Right hindlimb (tissue), 1 donor: ENCODE results near the gene HSPA14.
"Not testable (repeated sequence)": the region's sequence is repeated elsewhere in the genome, so short reads cannot be mapped to it uniquely, and the experiment has no call there.

Experiments used
- DNase-seq: peaks from one replicate; pipeline ENCODE4 v3.0.0-alpha.2; 2018

HSPA14 gene, protein sequence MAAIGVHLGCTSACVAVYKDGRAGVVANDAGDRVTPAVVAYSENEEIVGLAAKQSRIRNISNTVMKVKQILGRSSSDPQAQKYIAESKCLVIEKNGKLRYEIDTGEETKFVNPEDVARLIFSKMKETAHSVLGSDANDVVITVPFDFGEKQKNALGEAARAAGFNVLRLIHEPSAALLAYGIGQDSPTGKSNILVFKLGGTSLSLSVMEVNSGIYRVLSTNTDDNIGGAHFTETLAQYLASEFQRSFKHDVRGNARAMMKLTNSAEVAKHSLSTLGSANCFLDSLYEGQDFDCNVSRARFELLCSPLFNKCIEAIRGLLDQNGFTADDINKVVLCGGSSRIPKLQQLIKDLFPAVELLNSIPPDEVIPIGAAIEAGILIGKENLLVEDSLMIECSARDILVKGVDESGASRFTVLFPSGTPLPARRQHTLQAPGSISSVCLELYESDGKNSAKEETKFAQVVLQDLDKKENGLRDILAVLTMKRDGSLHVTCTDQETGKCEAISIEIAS

DNA sequence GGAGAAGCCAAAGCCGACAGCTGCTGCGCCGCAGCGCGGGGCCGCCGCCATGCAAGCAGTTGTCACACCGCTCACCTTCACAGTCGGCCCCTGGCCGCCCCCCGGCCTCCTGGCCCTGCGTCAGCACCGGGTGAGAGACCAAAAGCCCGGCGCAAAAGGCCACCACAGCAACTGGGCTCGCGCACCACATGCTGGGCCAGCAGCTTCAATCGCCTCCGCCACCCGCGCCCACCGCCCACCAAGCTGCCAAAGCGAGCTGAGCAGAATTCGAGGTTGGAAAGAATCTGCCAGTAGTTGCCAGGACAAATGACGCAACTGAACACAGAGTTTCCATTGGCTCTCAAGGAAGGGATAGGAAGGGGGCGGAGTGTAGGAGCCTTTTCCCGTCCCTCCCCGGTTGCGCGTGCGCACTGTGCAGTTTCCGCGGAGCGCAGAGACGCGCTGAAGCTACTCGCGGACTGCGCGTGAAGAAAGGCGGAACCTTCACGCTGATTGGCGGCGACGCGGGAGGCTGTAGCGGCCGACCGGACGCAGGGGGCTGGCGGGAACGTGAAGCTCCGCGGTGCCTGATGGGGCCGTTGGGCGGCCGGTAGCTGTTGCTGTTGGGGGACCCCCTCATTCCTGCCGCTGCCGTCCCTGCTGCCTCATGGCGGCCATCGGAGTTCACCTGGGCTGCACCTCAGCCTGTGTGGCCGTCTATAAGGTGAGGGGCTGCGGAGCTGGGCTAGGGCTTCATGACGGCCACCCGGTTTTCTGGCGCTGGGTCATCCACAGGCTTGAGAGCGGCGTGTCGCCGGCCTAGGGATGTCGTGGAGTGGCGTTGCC is at the start of gene HSPA14, which contains the start of the genes CDNF and MSANTD7:
Gene HSPA14, plus strand, starts transcription at position 550 of the 825 bp plus-strand sequence. Its CDS starts 97 bp downstream, at position 647.
Gene CDNF, minus strand, starts transcription at position 281 of the 825 bp plus-strand sequence. Its CDS starts 91 bp downstream, at position 190.
Gene MSANTD7, plus strand, starts transcription at position 550 of the 825 bp plus-strand sequence. CDS start 3,979 bp downstream, outside the sequence.
- DNase-seq = peak; percentile 100

DNA sequence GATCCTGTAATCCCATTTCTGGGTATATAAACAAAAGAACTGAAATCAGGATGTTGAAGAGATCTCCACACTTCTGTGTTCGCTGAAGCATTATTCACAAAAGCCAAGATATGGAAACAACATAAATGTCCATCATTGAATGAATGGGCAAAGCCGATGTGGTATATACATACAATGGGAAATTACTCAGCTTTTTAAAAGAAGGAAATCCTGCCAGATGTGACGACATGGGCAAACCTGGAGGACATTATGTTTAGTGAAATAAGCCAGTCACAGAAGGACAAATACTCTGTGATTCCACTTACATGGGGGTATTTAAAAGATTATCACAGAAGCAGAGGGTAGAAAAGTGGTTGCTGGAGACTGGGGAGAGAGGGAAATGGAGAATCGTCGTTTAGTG is 39.5 kb upstream of the HSPA14 start:
- DNase-seq = no peak

DNA sequence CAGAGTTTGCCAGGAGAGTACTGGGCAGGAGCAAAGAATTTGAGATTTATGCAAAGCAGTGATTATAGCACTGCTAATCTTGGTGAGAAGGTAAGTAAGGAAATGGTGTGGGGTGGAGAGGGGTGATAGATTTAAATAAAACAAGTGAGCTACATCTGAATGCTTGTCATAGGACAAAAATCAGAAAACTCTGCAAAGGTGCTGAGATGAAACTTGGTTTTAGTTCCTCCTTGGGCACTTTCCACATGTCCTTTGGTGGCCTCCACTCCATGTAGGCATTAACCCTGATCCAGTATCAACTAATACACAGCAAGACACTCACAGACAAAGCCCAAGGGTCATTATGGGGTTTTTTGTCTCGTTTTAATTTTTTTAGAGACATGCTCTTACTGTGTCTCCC is 37.7 kb upstream of the HSPA14 start:
- no peak for DNase-seq

DNA sequence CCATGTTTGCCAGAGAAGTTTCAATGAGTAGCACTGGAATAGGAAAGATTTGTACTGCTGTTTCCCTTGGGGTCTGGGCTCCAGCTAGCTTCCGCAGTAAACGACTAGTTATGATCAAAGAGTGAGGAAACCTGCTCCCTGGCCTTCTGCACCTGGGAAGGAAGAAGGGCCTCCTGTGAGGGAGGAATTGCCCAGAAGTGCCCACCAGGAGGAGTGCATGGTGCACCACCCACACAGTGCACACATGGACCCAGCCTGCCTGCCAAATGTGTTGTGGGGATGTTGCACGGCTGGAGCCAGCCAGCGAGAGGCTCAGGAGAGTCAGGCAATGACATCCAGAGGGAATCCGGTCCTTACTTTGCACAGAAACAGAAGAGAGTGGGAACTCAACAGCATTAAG is 36.4 kb upstream of the HSPA14 start:
- DNase-seq = peak; percentile 26

DNA sequence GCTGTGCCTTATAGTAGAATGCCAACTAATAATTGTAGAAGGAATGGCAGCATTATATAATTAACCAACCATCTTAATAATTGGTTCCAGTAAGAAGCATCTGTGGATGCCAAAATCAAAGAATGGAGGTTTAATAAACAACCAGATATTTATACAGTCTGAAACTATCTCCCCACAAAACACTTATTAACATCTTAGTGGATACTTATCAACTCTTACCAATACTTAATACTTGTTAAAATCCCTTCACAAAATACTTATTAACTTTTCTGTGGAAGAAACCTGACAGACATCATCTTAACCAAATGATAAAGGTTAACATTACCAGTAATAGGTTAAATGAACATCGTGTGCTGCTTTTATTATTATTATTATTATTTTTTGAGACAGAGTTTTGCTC is 34.3 kb upstream of the HSPA14 start:
- DNase-seq = no peak

DNA sequence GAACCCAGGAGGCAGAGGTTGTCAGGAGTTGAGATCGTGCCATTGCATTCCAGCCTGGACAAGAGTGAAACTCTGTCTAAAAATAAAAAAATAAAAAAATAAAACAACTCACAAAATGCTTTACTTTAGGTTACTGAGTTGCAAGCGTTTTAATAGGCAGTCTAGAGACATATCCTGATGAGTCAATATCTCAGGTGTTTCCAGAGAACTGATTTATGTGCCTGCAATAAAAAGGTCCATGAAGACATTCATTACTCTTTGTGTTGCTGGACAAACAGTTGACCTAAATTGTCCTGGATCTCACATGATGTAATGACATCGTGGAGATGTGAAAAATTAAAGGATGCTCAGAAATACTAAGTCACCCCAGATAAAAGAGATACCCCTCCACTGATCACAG is 31.8 kb upstream of the HSPA14 start:
- no peak for DNase-seq

DNA sequence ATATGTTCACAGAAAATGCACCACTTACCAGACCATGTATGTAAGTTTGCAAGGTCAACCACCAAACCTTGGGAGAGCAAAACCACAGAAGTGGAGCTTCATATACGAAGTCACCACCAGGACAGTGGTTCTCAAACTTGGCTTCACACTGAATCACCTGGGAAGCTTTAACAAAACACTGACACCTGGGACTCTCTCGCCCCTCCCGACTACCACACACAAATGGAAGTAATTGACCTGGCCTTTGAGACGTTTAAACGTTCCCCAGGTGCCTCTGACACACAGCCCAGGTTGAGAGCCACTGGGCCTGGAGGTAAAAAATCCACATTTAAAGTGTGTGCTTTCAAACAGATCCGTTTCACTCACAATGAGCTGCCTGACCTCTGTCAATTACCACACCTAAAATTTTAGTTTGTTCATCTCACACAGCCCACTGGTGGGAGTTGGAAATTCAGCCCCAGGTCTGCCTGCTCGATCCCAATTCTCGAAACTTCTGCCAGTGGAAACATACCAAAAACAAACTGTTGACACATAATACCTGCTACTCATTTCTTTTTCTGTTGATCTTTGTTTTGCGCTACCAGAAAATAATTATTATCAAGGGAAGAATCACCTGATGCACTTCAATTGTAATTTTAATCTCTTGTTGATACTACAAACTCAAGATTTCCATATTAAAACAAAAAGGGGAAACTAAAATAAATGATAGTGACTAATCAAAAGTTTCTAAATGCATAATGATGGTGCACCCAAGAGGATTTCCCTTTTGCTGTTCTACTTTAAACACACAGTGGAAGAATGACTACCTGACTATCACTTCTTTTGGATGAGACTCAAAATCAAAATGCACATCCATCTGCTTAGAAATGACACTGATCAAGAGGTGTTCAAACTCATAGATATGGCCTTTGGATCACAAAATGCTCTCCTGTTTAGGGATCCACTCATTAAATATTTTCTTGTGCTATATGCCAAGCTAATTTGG is 26.8 kb upstream of the HSPA14 start:
- no peak for DNase-seq

DNA sequence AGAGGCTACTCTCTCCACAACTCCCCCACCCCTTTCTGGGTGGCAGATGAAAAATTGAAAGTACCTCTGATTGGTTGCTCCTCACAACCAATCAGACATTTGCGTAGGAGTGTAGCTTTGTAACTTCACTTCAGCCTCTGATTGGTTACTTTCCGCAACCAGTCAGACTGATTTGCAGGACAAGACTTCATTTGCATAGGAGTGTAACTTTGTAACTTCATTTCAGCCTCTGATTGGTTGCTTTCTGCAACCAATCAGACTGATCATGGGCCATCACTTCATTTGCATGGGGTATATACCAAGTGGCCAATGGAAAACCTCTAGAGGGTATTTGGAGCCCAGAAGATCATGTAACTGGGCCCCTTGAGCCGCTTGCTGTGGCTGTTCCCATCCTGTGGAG is 25.8 kb upstream of the HSPA14 start:
- no peak for DNase-seq

DNA sequence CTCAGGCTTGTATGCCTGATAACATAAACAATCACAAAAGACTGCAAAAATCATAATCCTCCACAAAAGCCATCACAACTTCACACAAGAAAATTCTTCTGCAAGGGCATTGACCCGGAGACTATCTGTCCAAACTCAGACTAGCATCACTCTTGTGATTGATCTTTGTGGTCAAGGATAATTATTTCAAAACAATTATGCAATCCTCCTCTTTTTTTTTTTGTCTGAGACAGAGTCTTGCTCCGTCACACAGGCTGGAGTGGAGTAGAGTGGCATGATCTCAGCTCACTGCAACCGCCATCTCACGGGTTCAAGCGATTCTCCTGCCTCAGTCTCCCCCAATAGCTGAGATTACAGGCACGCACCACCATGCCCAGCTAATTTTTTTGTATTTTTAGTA is 22.4 kb upstream of the HSPA14 start:
- DNase-seq = no peak

DNA sequence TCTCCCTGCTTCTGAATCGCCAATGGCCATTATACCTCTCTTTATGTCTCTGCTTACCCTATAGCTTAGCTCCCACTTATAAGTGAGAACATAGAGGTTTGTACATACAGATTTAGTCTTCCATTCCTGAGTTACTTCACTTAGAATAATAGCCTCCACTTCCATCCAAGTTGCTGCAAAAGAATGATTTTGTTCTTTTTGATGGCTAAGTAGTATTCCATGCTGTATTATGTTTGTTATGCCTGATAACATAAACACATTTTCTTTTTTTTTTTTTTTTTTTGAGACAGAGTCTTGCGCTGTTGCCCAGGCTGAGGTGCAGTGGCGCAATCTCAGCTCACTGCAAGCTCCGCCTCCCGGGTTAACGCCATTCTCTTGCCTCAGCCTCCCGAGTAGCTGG is 21.4 kb upstream of the HSPA14 start:
- not testable (repeated sequence) for DNase-seq

DNA sequence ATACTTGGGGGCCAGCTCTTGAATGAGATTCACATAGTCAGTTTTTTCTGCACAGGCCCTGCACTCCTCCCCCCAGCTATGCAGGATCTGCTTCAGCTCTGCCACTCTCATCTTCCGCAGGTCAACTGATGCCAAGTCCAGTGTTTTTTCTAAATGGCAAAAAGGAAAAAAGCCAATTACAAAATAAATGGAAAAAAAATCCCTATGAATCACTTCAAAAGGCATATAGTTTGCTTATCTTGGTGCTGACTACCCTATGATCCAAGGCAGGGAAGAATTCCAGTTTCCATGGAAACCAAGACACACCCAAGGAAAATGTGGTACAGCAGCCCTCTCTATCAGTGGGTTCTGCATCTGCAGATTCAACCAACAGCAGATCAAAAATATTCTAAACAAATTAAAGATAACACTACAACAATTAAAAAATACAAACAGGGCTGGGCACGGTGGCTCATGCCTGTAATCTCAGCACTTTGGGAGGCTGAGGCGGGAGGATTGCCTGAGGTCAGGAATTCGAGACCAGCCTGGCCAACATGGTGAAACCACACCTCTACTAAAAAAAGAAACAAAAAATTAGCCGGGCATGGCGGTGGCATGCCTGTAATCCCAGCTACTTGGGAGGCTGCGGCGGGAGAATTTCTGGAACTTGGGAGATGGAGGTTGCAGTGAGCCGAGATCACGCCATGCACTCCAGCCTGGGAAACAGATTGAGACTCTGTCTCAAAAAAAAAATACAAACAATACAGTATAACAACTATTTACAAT is 17.9 kb upstream of the HSPA14 start:
- no peak for DNase-seq

DNA sequence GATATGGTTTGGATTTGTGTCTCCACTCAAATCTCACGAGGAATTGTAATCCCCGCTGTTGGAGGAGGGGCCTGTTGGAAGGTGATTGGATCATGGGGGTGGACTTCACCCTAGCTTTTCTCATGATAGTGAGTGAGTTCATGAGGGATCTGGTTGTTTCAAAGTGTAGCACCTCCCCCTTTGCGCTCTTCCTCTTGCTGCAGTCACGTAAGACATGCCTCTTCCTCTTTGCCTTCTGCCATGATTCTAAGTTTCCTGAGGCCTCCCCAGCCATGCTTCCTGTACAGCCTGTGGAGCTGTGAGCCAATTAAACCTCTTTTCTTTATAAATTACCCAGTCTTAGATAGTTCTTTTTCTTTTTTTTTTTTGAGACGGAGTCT is 17.3 kb upstream of the HSPA14 start:
- no peak for DNase-seq

DNA sequence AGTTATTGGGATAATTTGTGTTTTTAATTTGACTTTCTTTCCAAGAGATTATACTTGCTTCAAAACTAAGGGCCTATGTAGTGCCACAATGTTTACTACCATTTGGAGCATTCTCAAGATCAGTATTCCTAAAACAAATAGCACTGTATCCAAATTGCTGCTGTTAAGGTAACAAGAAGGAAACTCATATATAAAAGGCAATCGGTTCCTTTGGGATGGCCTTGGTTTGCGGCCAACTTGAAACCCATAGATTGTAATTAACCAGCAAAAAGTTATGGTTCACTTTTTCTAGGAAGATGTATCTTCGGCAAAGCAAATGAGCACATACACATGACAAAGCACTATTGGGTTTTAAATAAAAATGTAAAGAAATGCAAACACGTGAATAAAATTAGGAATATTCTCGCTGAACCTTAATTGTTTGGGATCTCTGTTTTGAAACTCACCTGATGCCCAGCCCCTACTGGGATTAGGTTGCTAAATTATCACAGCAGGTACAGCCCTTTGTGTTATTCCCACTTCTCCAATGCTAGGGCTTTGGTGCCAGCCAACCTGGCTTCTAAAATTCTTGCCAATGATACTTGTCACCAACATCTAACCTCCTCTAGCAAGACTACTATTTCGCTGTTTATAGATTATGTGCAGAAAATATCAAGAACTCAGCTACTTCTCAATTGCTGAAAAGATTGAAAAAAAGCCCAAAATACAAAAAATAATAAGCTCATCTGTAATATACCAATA is 16.3 kb upstream of the HSPA14 start:
- no peak for DNase-seq

DNA sequence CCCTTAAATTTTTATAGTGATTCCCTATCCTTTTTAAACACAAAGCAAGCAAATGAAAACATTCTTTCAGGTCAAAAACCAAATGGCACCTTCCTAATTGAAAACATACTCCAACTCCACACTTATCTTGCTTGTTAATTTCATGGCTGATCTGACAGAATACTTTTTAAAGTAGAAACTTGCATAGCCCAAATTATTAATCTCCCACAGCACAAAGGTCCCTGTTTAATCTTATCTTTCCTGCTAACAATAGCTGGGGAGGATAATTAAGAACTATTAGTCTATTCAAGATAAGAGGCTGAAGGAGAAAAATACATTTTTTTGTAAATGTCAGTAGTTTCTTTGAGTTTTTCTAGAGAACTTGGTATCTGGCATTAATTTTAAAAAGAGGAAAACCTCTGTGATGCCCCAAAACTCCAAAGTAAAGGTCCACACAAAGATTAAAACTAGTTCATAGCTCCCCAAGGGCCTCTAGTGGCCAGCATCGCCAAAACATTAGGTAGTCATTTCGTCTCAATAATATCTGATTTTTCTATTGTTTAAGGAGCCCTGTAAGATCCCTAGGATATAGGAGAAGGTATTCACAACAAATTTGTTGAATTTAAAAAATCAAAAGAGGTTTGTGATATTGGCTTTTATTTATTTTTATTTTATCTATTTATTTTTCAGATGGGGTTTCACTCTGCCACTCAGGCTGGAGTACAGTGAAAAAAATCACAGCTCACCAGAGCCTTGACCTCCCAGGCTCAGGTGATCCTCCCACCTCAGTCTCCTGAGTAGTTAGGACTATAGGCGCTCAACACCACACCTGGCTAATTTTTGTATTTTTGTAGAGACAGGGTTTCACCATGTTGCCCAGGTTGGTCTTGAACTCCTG is 15.0 kb upstream of the HSPA14 start:
- no peak for DNase-seq

DNA sequence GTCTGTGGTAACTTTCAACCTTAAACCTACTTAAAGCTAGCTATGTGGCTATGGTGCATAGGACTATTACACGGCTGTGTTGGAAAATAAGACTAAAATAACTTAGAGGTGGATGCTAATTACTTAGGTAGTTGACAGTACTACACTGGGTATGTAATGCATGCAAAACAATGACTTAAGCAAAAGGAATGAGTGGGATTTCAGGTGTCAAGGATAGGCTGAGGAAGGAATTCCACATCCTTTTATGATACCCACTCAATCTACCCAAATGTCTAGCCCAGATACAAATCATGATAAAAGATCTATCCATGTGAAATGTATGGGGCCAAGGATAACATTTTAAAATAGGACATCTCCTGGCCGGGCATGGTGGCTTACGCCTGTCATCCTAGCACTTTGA is 14.1 kb upstream of the HSPA14 start:
- DNase-seq = no peak

DNA sequence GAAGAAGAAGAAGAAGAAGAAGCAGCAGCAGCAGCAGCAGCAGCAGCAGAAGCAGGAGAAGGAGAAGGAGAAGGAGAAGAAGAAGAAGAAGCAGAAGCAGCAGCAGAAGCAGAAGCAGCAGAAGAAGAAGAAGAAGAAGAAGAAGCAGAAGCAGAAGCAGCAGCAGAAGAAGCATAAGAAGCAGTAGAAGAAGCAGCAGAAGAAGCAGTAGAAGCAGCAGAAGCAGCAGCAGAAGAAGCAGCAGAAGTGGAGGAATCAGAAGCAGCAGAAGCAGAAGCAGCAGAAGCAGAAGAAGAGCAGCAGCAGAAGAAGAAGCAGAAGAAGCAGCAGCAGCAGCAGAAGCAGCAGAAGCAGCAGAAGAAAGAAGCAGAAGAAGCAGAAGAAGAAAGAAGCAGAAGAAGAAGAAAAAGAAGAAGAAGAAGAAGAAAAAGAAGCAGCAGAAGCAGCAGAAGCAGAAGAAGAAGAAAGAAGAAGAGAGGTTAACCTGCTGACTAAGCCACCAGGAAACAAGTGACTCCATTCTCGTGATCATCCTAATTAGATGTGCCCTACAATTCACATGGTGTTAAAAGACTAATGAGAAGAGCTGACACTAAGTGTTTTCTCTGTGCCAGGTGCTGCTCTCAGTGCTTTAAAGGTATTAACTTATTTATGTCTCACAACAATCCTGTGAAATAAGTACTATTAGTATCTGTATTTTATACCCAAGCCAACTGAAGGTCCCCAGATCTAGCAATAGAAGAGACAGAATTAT is 11.9 kb upstream of the HSPA14 start:
- DNase-seq = no peak

DNA sequence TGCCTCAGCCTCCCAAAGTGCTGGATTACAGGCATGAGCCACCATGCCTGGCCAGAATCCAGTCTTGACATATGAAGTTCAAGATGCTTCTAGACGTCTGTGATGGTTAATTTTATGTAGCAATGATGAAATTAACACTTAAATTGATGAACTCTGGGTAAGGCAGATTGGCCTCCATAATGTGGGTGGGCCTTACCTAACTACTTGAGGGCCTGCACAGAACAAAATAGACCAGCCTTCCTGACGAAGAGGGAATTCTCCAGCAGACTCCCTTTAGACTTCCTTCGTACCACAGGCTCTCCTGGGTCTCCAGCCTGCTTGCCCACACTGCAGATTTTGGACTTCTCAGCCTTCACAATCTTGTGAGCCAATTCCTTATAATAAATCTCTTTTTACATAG is 5.0 kb upstream of the HSPA14 start:
- no peak for DNase-seq

DNA sequence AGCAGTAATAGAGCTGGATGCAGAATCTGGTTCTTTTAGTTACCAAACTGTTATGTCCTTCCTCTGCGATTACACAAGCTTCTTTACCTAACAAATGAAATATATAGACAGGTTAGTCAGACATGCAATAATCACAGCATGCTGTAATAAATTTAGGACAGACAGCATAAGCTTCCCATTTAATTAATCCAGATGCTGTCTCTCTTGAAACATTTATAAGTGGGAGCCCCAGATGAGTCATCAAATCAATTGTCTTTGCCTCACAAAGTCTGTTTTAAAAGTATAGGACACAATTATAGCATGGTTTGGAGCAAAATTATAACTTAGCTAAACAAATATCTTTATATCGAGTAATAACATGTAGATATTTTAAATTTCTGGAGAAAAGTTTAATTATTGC is 1.9 kb upstream of the HSPA14 start:
- DNase-seq = no peak
